Measurements from ENCODE around the gene GSDME.
A peak's percentile ranks its signal among the peaks of the same experiment; 100 is the strongest.

The GSDME gene

DNA sequence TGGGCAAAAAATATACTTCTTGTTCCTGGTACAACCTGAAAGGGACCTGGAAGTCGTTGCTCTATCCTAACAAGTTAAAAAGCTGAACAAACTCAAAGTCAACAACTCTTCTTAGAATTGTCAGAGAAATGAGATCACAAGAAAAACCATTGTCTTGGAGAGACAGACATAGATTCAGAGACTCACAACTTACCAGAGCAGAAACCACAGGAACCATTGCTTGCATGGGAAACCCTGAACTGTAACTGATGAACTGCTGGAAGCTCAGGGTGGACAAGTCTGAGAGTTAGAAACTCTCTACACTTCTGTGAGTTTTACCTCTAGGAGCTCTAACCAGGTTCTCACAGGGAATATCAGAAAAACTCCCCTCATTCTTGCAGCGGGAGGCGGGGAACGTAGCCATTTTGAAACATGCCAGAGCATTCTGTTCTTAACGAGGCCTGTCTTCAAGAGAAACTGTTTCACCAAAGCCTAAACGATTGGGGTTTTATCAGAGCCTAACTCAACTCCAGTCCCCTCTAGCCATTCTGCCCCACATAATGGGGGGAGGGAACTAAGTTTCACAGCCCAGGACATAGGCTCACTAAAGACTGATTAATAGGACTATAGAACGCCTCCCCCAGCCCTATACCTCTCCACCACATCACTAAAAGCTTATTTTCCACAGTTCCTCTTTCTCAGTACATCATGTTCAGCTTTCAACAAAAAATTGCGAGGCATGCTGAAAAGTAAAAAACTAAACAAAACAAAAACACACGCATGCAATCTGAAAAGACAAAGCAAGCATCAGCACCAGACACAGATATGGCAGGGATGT lies 12.0 kb upstream of the GSDME start:
- no peak for TF ChIP-seq ZC3H10 (CRISPR knock-in tag; IDR thresholded peaks at IDR 0.05)
- TF ChIP-seq, protein P1, sequence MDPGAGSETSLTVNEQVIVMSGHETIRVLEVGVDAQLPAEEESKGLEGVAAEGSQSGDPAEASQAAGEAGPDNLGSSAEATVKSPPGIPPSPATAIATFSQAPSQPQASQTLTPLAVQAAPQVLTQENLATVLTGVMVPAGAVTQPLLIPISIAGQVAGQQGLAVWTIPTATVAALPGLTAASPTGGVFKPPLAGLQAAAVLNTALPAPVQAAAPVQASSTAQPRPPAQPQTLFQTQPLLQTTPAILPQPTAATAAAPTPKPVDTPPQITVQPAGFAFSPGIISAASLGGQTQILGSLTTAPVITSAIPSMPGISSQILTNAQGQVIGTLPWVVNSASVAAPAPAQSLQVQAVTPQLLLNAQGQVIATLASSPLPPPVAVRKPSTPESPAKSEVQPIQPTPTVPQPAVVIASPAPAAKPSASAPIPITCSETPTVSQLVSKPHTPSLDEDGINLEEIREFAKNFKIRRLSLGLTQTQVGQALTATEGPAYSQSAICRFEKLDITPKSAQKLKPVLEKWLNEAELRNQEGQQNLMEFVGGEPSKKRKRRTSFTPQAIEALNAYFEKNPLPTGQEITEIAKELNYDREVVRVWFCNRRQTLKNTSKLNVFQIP (CRISPR knock-in tag; IDR thresholded peaks at IDR 0.05; ENCODE audit: borderline replicate concordance, low read depth), result no peak
- TF ChIP-seq, protein P2, sequence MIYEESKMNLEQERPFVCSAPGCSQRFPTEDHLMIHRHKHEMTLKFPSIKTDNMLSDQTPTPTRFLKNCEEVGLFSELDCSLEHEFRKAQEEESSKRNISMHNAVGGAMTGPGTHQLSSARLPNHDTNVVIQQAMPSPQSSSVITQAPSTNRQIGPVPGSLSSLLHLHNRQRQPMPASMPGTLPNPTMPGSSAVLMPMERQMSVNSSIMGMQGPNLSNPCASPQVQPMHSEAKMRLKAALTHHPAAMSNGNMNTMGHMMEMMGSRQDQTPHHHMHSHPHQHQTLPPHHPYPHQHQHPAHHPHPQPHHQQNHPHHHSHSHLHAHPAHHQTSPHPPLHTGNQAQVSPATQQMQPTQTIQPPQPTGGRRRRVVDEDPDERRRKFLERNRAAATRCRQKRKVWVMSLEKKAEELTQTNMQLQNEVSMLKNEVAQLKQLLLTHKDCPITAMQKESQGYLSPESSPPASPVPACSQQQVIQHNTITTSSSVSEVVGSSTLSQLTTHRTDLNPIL (CRISPR knock-in tag; IDR thresholded peaks at IDR 0.05; ENCODE audit: low read depth), result no peak
- TF ChIP-seq ZFP30 (CRISPR knock-in tag; IDR thresholded peaks at IDR 0.05), result no peak
- no peak for TF ChIP-seq ARNTL (CRISPR knock-in tag; IDR thresholded peaks at IDR 0.05; ENCODE audit: borderline replicate concordance, low read depth)
- no peak for ATAC-seq

DNA sequence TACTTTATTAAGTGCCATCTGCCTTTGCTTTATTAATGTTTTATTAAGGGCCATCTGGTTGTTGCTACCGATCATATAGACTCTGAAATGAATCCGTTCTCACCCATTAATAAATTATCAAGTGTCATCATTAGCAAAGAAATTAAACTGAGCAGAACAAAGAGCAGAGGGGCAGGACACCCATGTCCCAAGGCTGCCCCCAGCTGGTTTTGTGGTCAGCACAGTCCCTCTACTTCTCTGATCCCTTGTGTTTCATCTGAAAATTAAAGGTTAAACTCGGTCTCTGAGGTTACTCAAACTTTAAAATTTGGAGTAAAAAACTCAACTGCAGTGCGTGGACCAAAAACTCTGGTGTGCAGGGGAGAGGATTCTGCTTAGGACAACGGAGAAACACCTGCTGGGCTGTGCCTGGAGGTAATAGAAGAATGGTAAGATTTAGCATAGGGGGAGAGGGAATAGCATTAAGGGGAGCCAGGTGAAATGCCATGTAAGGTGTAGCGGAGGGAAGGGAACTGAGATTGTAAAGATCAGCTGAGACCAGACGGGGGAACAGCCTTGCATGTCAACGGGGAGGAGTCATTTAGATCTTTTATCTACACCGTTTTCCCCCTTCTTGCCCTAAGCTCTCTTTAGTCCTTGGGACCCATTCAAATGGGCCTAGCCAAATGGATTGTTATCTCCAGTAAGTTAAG lies 10.8 kb upstream of the GSDME start:
- TF ChIP-seq ISL1 (CRISPR knock-in tag; IDR thresholded peaks at IDR 0.05), result no peak; the same call in 1 of the 2 replicates
- TF ChIP-seq TCF4 (CRISPR knock-in tag; IDR thresholded peaks at IDR 0.05; ENCODE audit: borderline replicate concordance), result peak; percentile 50; the same call in 1 of the 2 replicates
- peak; percentile 57 for ATAC-seq

DNA sequence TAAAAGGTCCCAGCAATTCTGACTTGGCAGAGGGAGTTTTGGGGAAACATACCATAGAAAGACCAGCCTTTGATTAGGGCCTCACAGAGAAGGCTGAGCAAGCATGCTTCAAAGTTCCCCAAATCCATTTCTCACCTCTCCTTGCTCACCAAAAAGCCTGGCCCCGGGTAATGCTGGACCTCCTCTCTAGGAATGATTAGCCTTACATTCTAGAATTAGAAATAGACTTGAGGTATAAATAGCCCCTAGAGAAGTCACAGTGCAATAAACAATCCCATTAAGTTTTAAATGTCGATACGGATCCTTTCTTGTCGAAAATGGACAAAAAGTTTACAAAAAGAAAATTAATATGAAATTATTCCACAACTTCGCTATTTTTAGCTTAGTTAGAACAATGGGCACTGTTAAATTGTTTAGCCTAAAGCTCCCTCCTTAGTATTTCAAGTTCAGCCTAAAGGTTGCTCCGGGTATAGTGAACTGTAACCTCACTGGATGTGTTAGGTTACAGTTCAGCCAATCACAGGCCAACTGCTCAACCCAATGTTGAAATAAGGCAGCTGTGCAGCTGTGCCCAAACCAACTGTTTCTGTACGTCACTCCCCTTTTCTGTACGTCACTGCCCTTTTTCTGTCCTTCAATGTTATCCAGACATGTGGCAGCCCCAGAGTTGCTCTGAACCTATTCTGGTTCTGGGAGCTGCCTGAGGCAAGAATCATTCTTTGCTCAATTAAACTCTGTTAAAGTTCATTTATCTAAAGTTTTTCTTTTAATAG lies 7.9 kb upstream of the GSDME start:
- peak; percentile 30; the same call in 1 of the 3 replicates for ATAC-seq
- TF ChIP-seq, protein P2 (CRISPR knock-in tag; IDR thresholded peaks at IDR 0.05; ENCODE audit: low read depth), result no peak
- TF ChIP-seq, protein P3, sequence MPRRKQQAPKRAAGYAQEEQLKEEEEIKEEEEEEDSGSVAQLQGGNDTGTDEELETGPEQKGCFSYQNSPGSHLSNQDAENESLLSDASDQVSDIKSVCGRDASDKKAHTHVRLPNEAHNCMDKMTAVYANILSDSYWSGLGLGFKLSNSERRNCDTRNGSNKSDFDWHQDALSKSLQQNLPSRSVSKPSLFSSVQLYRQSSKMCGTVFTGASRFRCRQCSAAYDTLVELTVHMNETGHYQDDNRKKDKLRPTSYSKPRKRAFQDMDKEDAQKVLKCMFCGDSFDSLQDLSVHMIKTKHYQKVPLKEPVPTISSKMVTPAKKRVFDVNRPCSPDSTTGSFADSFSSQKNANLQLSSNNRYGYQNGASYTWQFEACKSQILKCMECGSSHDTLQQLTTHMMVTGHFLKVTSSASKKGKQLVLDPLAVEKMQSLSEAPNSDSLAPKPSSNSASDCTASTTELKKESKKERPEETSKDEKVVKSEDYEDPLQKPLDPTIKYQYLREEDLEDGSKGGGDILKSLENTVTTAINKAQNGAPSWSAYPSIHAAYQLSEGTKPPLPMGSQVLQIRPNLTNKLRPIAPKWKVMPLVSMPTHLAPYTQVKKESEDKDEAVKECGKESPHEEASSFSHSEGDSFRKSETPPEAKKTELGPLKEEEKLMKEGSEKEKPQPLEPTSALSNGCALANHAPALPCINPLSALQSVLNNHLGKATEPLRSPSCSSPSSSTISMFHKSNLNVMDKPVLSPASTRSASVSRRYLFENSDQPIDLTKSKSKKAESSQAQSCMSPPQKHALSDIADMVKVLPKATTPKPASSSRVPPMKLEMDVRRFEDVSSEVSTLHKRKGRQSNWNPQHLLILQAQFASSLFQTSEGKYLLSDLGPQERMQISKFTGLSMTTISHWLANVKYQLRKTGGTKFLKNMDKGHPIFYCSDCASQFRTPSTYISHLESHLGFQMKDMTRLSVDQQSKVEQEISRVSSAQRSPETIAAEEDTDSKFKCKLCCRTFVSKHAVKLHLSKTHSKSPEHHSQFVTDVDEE (CRISPR knock-in tag; IDR thresholded peaks at IDR 0.05), result peak; percentile 63; the same call in 1 of the 2 replicates
- TF ChIP-seq TCF4 (CRISPR knock-in tag; IDR thresholded peaks at IDR 0.05; ENCODE audit: borderline replicate concordance), result peak; percentile 51; the same call in 1 of the 2 replicates

DNA sequence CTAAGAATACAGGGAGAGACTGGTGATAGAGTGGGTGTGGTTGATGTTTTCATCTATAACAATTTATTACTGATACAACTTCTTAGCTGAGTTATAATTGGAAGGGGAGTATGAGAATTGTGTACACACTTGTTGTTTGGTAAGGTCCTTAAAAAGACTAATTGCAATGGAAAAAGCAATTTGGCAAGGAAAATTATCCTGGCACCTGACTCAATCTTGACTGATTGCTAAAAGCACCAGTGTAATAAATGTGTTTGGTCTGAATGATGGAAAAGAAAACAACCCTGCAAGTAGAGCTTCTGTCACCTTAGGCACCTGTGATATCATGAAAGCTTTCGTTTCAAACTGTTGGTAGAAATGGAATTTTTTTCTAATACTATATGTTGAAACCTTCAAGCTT lies 6.7 kb upstream of the GSDME start:
- no peak for ATAC-seq
- TF ChIP-seq ZNF70 (CRISPR knock-in tag; IDR thresholded peaks at IDR 0.05), result no peak
- no peak for TF ChIP-seq SNAI2 (CRISPR knock-in tag; IDR thresholded peaks at IDR 0.05)
- TF ChIP-seq TOX (CRISPR knock-in tag; IDR thresholded peaks at IDR 0.05; ENCODE audit: borderline replicate concordance), result no peak
- TF ChIP-seq BACH2 (CRISPR knock-in tag; IDR thresholded peaks at IDR 0.05; ENCODE audit: borderline replicate concordance), result no peak
- TF ChIP-seq, protein P2 (CRISPR knock-in tag; IDR thresholded peaks at IDR 0.05; ENCODE audit: low read depth), result no peak
- no peak for TF ChIP-seq ZC3H10 (CRISPR knock-in tag; IDR thresholded peaks at IDR 0.05)
- no peak for TF ChIP-seq ARNTL (CRISPR knock-in tag; IDR thresholded peaks at IDR 0.05; ENCODE audit: borderline replicate concordance, low read depth)
- no peak for TF ChIP-seq RARB (CRISPR knock-in tag; IDR thresholded peaks at IDR 0.05)
- TF ChIP-seq PPARA (CRISPR knock-in tag; IDR thresholded peaks at IDR 0.05; ENCODE audit: borderline replicate concordance), result no peak
- TF ChIP-seq CSDC2 (CRISPR knock-in tag; IDR thresholded peaks at IDR 0.05), result no peak
- TF ChIP-seq GLIS3 (CRISPR knock-in tag; IDR thresholded peaks at IDR 0.05), result no peak
- TF ChIP-seq ZNF8 (CRISPR knock-in tag; IDR thresholded peaks at IDR 0.05), result no peak
- no peak for TF ChIP-seq ESRRG (CRISPR knock-in tag; IDR thresholded peaks at IDR 0.05)
- TF ChIP-seq, protein P1 (CRISPR knock-in tag; IDR thresholded peaks at IDR 0.05; ENCODE audit: borderline replicate concordance, low read depth), result no peak
- TF ChIP-seq ISL1 (CRISPR knock-in tag; IDR thresholded peaks at IDR 0.05), result no peak
- no peak for TF ChIP-seq OSR1 (CRISPR knock-in tag; IDR thresholded peaks at IDR 0.05)
- TF ChIP-seq ZFP3 (CRISPR knock-in tag; IDR thresholded peaks at IDR 0.05), result no peak
- TF ChIP-seq TCF4 (CRISPR knock-in tag; IDR thresholded peaks at IDR 0.05; ENCODE audit: borderline replicate concordance), result no peak

All from SK-N-SH treated with all-trans-retinoic acid at 6 μM for 48 hours (cell line).